OCI-LY3 (cell line): ENCODE measurements around the gene FCN1.

Experiments
- CTCF ChIP-seq: fragments of 200-600, 300-600 bp; sonication (generic); IDR thresholded peaks from 2 replicates; pipeline ENCODE4 v1.5.1; 2014; ENCODE audit warnings: antibody characterized with exemption, low read length, low read depth
- EZH2phosphoT487 ChIP-seq: fragments of 200-600 bp; shearing (Covaris generic); IDR thresholded peaks from 2 replicates; pipeline ENCODE4 v1.6.1; 2018; ENCODE audit warnings: antibody characterized with exemption, mixed run types, low read depth

- TF ChIP-seq CTCF (no peak), EZH2phosphoT487 (no peak)
Measured at GRCh38 chr9:134962973-134963364, 45.3 kb upstream of the FCN1 start.
